Activated effector memory CD4-positive, alpha-beta T cell treated with Interleukin-2 at 50 U/mL for 16 hours (primary cell): ENCODE measurements around the gene CTTNBP2NL.
"Not testable (repeated sequence)": the region's sequence is repeated elsewhere in the genome, so short reads cannot be mapped to it uniquely, and the experiment has no call there.

Source experiments
- DNase-seq: peaks from one replicate; pipeline ENCODE4 v3.0.0-alpha.2; 2020

The CTTNBP2NL gene

GRCh38 chr1:112470324-112470723 is 74.3 kb downstream of the CTTNBP2NL start:
- DNase-seq = not testable (repeated sequence)

- no peak for DNase-seq
Measured at GRCh38 chr1:112470966-112471365, 75.0 kb downstream of the CTTNBP2NL start.

GRCh38 chr1:112472142-112472541 is 76.1 kb downstream of the CTTNBP2NL start:
- no peak for DNase-seq

GRCh38 chr1:112477550-112477949 is 81.5 kb downstream of the CTTNBP2NL start:
- DNase-seq = no peak

- DNase-seq = no peak
Measured at GRCh38 chr1:112478314-112478713, 82.3 kb downstream of the CTTNBP2NL start.

- not testable (repeated sequence) for DNase-seq
Measured at GRCh38 chr1:112486063-112486462, 90.0 kb downstream of the CTTNBP2NL start.

- DNase-seq = not testable (repeated sequence)
Measured at GRCh38 chr1:112487686-112488085, 91.7 kb downstream of the CTTNBP2NL start.

- DNase-seq = no peak
Measured at GRCh38 chr1:112488141-112488540, 92.1 kb downstream of the CTTNBP2NL start.

GRCh38 chr1:112492076-112492475 is 96.1 kb downstream of the CTTNBP2NL start:
- DNase-seq = no peak

GRCh38 chr1:112493351-112493750 is 97.3 kb downstream of the CTTNBP2NL start:
- DNase-seq = no peak

- DNase-seq = no peak
Measured at GRCh38 chr1:112496290-112496689, 100.3 kb downstream of the CTTNBP2NL start.

GRCh38 chr1:112501810-112502641 is 106.0 kb downstream of the CTTNBP2NL start:
- DNase-seq = peak; percentile 38

- no peak for DNase-seq
Measured at GRCh38 chr1:112502826-112503225, 106.8 kb downstream of the CTTNBP2NL start.

- no peak for DNase-seq
Measured at GRCh38 chr1:112504001-112504660, 108.1 kb downstream of the CTTNBP2NL start.

GRCh38 chr1:112504661-112505399 is 108.8 kb downstream of the CTTNBP2NL start:
- no peak for DNase-seq

GRCh38 chr1:112505400-112505785 is 109.4 kb downstream of the CTTNBP2NL start:
- no peak for DNase-seq

GRCh38 chr1:112505878-112506277 is 109.9 kb downstream of the CTTNBP2NL start:
- no peak for DNase-seq

- DNase-seq = no peak
Measured at GRCh38 chr1:112506306-112506705, 110.3 kb downstream of the CTTNBP2NL start.

- no peak for DNase-seq
Measured at GRCh38 chr1:112506731-112507130, 110.7 kb downstream of the CTTNBP2NL start.

- no peak for DNase-seq
Measured at GRCh38 chr1:112507336-112507735, 111.3 kb downstream of the CTTNBP2NL start.

- peak; percentile 7 for DNase-seq
Measured at GRCh38 chr1:112507921-112508277, 111.9 kb downstream of the CTTNBP2NL start.

GRCh38 chr1:112508278-112509004 is 112.4 kb downstream of the CTTNBP2NL start, which contains the start of gene WNT2B:
Gene WNT2B, plus strand, starts transcription at chr1:112508965. Its CDS starts 298 bp downstream, at chr1:112509263.
- DNase-seq = peak; percentile 41
